OCI-LY3 (cell line): ENCODE data around the gene EML3.

Source experiments
- CTCF ChIP-seq: fragments of 200-600, 300-600 bp; sonication (generic); IDR thresholded peaks from 2 replicates; pipeline ENCODE4 v1.5.1; 2014; ENCODE audit warnings: antibody characterized with exemption, low read length, low read depth
- EZH2phosphoT487 ChIP-seq: fragments of 200-600 bp; shearing (Covaris generic); IDR thresholded peaks from 2 replicates; pipeline ENCODE4 v1.6.1; 2018; ENCODE audit warnings: antibody characterized with exemption, mixed run types, low read depth

- no peak for TF ChIP-seq CTCF
- no peak for TF ChIP-seq EZH2phosphoT487
These were observed 8.7 kb downstream of the EML3 start for GRCh38 chr11:62603776-62604299.
